Osteocyte (in vitro differentiated cells): ENCODE data around the gene ARL15. TPM values are rescaled to one million over a fixed set of nuclear protein-coding genes. Genes with fewer than 3 reads are reported as not detected.

Experiments
- DNase-seq: peaks from one replicate; pipeline ENCODE4 v3.0.0; 2021; ENCODE audit warnings: mixed read lengths; ENCODE audit not compliant: unreplicated experiment; ENCODE audit errors: extremely low spot score
- H3K27ac Mint-ChIP-seq: one replicate; pipeline ENCODE4 v1.8.0; 2021; ENCODE audit warnings: mild to moderate bottlenecking, mixed read lengths; ENCODE audit not compliant: unreplicated experiment
- H3K27me3 Mint-ChIP-seq: one replicate; pipeline ENCODE4 v1.8.0; 2021; ENCODE audit warnings: mixed read lengths; ENCODE audit not compliant: unreplicated experiment
- H3K36me3 Mint-ChIP-seq: one replicate; pipeline ENCODE4 v1.8.0; 2021; ENCODE audit warnings: mixed read lengths; ENCODE audit not compliant: unreplicated experiment
- H3K4me1 Mint-ChIP-seq: one replicate; pipeline ENCODE4 v1.8.0; 2021; ENCODE audit warnings: mixed read lengths; ENCODE audit not compliant: unreplicated experiment
- H3K4me3 Mint-ChIP-seq: one replicate; pipeline ENCODE4 v1.8.0; 2021; ENCODE audit warnings: mild to moderate bottlenecking, moderate library complexity, mixed read lengths; ENCODE audit not compliant: unreplicated experiment
- H3K9me3 Mint-ChIP-seq: one replicate; pipeline ENCODE4 v1.8.0; 2021; ENCODE audit warnings: mixed read lengths; ENCODE audit not compliant: unreplicated experiment
- CTCF ChIP-seq: fragments of 200-600 bp; sonication (generic); IDR thresholded peaks from 2 replicates; pipeline ENCODE4 v1.5.0; 2021; ENCODE audit warnings: antibody characterized with exemption, mild to moderate bottlenecking, moderate library complexity
- total RNA-seq: library from RNA; stranded (reverse); gene quantifications from 2 replicates; pipeline ENCODE4 v1.2.1, GENCODE V29; 2021

Gene ARL15
- total RNA-seq, 1 donor from 2014 or later, result 16.6 TPM

- DNase-seq, result no peak
- Mint-ChIP-seq H3K36me3 (no peaks in the 10 kb centered on the region), H3K4me1 (peaks cover 2% of the 10 kb centered on the region), H3K27me3 (peaks cover 19% of the 10 kb centered on the region), H3K27ac (no peak overlapping the region), H3K4me3 (no peak overlapping the region), H3K9me3 (peaks cover 6% of the 10 kb centered on the region)
- TF ChIP-seq CTCF, result no peak
These were observed 19.6 kb upstream of the ARL15 start for GRCh38 chr5:54329731-54330709.

DNA sequence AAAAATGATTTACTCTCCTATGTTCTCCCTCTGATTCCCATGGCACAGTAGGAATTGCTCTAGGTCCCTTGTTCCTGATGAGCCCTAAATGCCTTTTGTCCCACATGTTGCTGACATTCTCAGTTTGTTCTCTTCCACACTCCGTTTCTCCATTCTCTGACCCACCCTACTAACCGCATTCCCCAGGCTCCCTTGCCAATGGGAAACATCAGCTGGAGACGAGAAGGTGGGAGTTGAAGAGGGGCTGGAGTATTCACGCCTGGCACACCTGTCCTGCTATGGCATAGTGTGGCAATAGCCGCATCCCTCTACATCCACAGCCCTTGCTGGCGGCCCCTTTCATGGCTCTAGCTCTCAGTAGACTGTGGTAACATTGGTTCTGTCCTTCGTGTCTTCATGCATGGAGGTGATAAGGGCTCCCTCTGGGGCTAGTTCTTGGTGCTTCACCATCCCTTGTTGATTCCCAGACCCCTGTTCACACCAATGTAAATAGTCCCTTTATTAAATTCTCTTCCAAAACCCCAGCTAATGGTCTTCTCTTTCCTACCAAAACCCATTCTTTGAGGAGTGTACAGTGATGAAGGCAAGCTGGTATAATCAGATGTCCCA, 16.4 kb upstream of the ARL15 start:
- Mint-ChIP-seq H3K36me3 (no peaks in the 10 kb centered on the region), H3K27me3 (peaks cover 33% of the 10 kb centered on the region), H3K4me1 (no peaks in the 10 kb centered on the region), H3K9me3 (no peaks in the 10 kb centered on the region), H3K4me3 (no peak overlapping the region), H3K27ac (no peak overlapping the region)
- TF ChIP-seq CTCF, result no peak
- no peak for DNase-seq

DNA sequence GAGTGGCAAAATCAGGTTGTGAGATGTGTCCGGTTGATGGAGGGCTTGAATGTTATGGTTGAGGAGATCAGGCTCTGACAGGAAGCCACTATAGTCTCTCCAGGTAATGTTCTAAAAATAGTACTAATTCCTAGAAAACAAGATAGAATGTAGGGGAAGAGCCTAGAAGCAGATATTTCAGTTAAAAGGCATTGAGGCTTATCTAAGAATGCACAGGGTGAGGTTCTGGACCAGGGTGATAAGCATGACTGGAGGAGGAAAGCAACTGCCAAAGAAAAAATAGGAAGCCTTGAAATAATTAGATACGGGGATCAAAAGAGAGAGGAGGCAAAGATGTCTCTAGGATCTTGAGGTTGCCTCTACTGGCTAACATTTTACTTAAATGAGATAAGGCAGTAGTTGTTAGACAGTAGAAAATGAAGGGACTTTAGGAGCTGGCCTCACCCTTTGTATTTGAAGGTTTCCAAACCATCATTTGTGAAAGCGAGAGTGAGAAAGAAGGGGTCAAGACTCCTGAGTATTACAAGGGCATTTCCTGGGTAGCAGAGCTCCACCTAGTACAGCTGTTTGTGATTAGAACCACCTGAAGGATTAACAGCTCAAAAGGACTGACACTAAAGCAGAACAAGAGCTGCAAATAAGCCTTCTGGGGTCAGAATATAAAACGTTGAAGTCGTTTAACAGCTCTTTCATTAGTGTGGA, 15.4 kb upstream of the ARL15 start:
- no peaks in the 10 kb centered on the region for H3K4me1 Mint-ChIP-seq
- DNase-seq, result no peak
- H3K36me3 Mint-ChIP-seq, result no peaks in the 10 kb centered on the region
- TF ChIP-seq CTCF, result no peak
- H3K27me3 Mint-ChIP-seq, result peaks cover 40% of the 10 kb centered on the region
- H3K9me3 Mint-ChIP-seq, result no peaks in the 10 kb centered on the region
- H3K27ac Mint-ChIP-seq, result no peak overlapping the region
- no peak overlapping the region for H3K4me3 Mint-ChIP-seq

DNA sequence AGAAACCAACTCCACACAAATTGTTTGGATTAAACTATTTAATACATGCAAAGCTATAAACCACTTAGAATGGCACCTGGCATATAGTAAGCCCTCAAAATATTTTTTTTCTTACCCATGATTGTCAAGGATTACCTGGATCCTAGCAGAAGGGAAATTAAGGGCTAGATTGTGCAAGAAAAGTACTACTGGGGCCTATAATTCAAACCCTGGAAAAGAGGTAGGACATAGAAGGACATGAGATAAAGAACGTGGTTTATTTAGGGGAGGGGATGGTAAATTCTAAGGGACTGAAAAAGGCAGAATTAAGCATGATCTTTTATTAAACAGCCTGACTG, 14.9 kb upstream of the ARL15 start:
- no peak for TF ChIP-seq CTCF
- H3K9me3 Mint-ChIP-seq, result no peaks in the 10 kb centered on the region
- H3K27me3 Mint-ChIP-seq, result peaks cover 43% of the 10 kb centered on the region
- no peak overlapping the region for H3K27ac Mint-ChIP-seq
- no peaks in the 10 kb centered on the region for H3K4me1 Mint-ChIP-seq
- H3K4me3 Mint-ChIP-seq, result no peak overlapping the region
- no peak for DNase-seq
- H3K36me3 Mint-ChIP-seq, result no peaks in the 10 kb centered on the region
